Erythroblast (primary cell): Measurements from ENCODE around the gene XYLT1.

Experiments used
- GATA1 ChIP-seq: IDR thresholded peaks from 2 replicates; pipeline ENCODE4 v1.6.1; 2011; ENCODE audit warnings: low read depth, mild to moderate bottlenecking, control low read depth, low read length, moderate library complexity
- POLR2A ChIP-seq: IDR thresholded peaks from 2 replicates; pipeline ENCODE4 v1.6.1; 2011; ENCODE audit warnings: mild to moderate bottlenecking, low read length

- no peak for TF ChIP-seq POLR2A
- TF ChIP-seq GATA1, result no peak
These were observed 417.1 kb downstream of the XYLT1 start for GRCh38 chr16:17053536-17054160.
